Activated B cell treated with CpG ODN at 0.5 μM for 24 hours (primary cell): ENCODE measurements around the gene PEX19. TPM values are rescaled to one million over a fixed set of nuclear protein-coding genes. Genes with fewer than 3 reads are reported as not detected.

Experiments used
- ATAC-seq: fragments of 200-7000 bp; cut with Tn5 transposase; one replicate; pipeline ENCODE4 v1.10.0; 2021; ENCODE audit warnings: low read depth, mild to moderate bottlenecking, moderate library complexity
- CTCF ChIA-PET: fragments of 350-600 bp; sonication (Branson Sonifier 250); formaldehyde crosslinking; loops from one replicate; lab custom pipeline; 2021; ENCODE audit warnings: antibody characterized with exemption; lab: Charles Lee
- POLR2A ChIA-PET: fragments of 350-600 bp; sonication (Branson Sonifier 250); formaldehyde crosslinking; loops from one replicate; lab custom pipeline; 2021; ENCODE audit warnings: antibody characterized with exemption; lab: Charles Lee
- DNase-seq: peaks from one replicate; pipeline ENCODE4 v3.0.0; 2022
- H3K27ac Mint-ChIP-seq: one replicate; pipeline ENCODE4 v1.8.0; 2020; ENCODE audit warnings: mixed read lengths
- H3K27me3 Mint-ChIP-seq: one replicate; pipeline ENCODE4 v1.8.0; 2021; ENCODE audit warnings: mixed read lengths
- H3K36me3 Mint-ChIP-seq: one replicate; pipeline ENCODE4 v1.8.0; 2021; ENCODE audit warnings: low read depth, mixed read lengths
- H3K4me1 Mint-ChIP-seq: one replicate; pipeline ENCODE4 v1.8.0; 2021; ENCODE audit warnings: mixed read lengths
- H3K4me3 Mint-ChIP-seq: one replicate; pipeline ENCODE4 v1.8.0; 2020; ENCODE audit warnings: mild to moderate bottlenecking, mixed read lengths
- H3K9me3 Mint-ChIP-seq: one replicate; pipeline ENCODE4 v1.8.0; 2020; ENCODE audit warnings: mixed read lengths
- intact Hi-C: fragments of 100-400 bp; cut with micrococcal nuclease; formaldehyde crosslinking; loops from one replicate; pipeline ENCODE4 v1.15.1; 2024
- total RNA-seq: library from RNA; stranded (reverse); gene quantifications from 2 replicates; pipeline ENCODE4 v1.2.3, GENCODE V29; 2022
- TF ChIP-seq, protein P1 (sequence below): fragments of 200-600 bp; IDR thresholded peaks from one replicate; pipeline ENCODE4 v1.8.0; 2022; ENCODE audit warnings: antibody characterized with exemption, mild to moderate bottlenecking

The PEX19 gene
- total RNA-seq, 1 donor from 2014 or later: 50.3 TPM

- Mint-ChIP-seq H3K4me1 (peaks cover 39% of the 10 kb centered on the region), H3K36me3 (peaks cover 86% of the 10 kb centered on the region), H3K27ac (peak overlapping the region; percentile 68), H3K27me3 (no peaks in the 10 kb centered on the region), H3K9me3 (no peaks in the 10 kb centered on the region), H3K4me3 (no peak overlapping the region)
- DNase-seq: no peak
- CTCF ChIA-PET: no interaction called here
- TF ChIP-seq, protein P1, sequence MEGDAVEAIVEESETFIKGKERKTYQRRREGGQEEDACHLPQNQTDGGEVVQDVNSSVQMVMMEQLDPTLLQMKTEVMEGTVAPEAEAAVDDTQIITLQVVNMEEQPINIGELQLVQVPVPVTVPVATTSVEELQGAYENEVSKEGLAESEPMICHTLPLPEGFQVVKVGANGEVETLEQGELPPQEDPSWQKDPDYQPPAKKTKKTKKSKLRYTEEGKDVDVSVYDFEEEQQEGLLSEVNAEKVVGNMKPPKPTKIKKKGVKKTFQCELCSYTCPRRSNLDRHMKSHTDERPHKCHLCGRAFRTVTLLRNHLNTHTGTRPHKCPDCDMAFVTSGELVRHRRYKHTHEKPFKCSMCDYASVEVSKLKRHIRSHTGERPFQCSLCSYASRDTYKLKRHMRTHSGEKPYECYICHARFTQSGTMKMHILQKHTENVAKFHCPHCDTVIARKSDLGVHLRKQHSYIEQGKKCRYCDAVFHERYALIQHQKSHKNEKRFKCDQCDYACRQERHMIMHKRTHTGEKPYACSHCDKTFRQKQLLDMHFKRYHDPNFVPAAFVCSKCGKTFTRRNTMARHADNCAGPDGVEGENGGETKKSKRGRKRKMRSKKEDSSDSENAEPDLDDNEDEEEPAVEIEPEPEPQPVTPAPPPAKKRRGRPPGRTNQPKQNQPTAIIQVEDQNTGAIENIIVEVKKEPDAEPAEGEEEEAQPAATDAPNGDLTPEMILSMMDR: no peak
- POLR2A ChIA-PET: interaction anchor here (0.6 kb wide), 1 partner anchor 15 kb away, joined by 7 read pairs; no protein-coding TSS in a partner anchor
- ATAC-seq: no peak
- intact Hi-C loops: loop anchor here (5.0 kb wide), 2 partner anchors 34 to 69 kb away; partner anchors contain the start of genes COPA and NCSTN
These were observed 23.7 kb upstream of the PEX19 start for GRCh38 chr1:160308451-160309184.

DNA sequence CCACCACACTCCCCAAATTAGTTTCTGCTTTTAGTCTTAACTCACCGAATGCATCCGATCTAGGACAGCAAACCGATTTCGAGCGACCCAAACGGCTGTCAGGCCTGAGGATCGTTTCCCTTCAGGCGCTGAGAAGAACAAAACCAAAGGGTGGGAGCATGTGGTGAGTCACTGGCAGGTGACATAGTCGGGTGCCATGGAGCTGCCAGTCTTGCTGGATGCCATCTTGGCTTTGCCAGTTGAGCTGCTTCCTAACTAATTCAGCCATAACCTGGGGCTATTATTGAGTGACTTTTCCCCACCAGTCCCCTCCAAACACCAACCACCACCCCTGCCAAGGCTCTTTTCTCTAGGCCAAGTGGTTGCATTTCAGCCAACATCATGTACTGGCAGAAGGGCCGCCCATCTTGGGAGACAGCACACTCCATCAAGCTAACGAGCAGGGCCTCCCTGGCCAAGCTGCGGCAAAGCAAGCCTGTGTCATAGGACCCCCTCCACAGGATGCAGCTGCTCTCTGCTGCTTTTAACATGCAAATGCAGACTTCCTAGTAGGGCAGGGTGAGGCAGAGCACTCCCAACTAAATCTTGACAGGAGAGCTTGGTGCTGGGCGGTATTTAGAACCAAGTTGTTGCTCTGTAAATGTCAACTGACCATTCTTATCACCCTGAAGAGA, 22.3 kb upstream of the PEX19 start:
- ChIA-PET POLR2A (interaction anchor here (0.6 to 1.6 kb wide), 2 partner anchors 44 to 69 kb away, joined by 3 to 4 read pairs; no protein-coding TSS in a partner anchor), CTCF (interaction anchor here (2.5 kb wide), 1 partner anchor 16 kb away, joined by 13 read pairs; no protein-coding TSS in a partner anchor)
- Mint-ChIP-seq H3K27me3 (no peaks in the 10 kb centered on the region), H3K36me3 (peaks cover 82% of the 10 kb centered on the region), H3K4me1 (peaks cover 39% of the 10 kb centered on the region), H3K4me3 (no peak overlapping the region), H3K27ac (peak overlapping the region; percentile 81), H3K9me3 (no peaks in the 10 kb centered on the region)
- peak; percentile 96 for ATAC-seq
- intact Hi-C loops: loop anchor here (5.0 kb wide), 2 partner anchors 35 to 70 kb away; partner anchors contain the start of genes COPA and NCSTN
- TF ChIP-seq, protein P1: no peak
- DNase-seq: peak; percentile 22

- Mint-ChIP-seq H3K9me3 (no peaks in the 10 kb centered on the region), H3K27ac (no peak overlapping the region), H3K27me3 (no peaks in the 10 kb centered on the region), H3K4me3 (no peak overlapping the region), H3K4me1 (no peaks in the 10 kb centered on the region), H3K36me3 (peaks cover 76% of the 10 kb centered on the region)
- ChIA-PET POLR2A (no interaction called here), CTCF (interaction anchor here (1.6 kb wide), 1 partner anchor 9 kb away, joined by 3 read pairs; no protein-coding TSS in a partner anchor)
- DNase-seq (no peak), ATAC-seq (no peak)
- intact Hi-C loops: no loop called here
- TF ChIP-seq, protein P1: no peak
These were observed 15.2 kb upstream of the PEX19 start for GRCh38 chr1:160300173-160300572.

DNA sequence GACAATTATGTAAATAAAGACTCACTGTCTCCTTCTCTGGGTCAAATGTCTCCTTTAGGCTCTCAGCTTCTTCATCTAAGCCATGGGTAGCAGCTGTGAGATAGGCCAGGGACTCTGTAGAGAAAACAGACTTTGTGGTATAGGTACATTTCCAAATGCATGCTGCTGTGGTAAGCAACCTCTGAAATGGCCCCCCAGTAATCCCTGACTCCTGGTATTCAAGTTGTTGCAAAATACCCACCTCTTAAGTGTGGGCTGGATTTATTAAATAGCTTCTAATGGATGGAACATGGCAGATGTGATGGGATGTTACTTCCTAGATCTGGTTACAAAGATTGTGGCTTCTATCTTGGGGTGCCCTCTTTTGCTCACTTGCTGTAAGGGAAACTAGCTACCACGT, 11.1 kb upstream of the PEX19 start:
- Mint-ChIP-seq H3K9me3 (no peaks in the 10 kb centered on the region), H3K36me3 (peaks cover 95% of the 10 kb centered on the region), H3K27me3 (no peaks in the 10 kb centered on the region), H3K27ac (no peak overlapping the region), H3K4me3 (no peak overlapping the region), H3K4me1 (peaks cover 4% of the 10 kb centered on the region)
- ATAC-seq (no peak), DNase-seq (no peak)
- CTCF ChIA-PET: no interaction called here
- intact Hi-C loops: no loop called here
- POLR2A ChIA-PET: no interaction called here
- TF ChIP-seq, protein P1: no peak
